CD14-positive monocyte (primary cell): Measurements from ENCODE around the gene TSPAN18. TPM values are rescaled to one million over a fixed set of nuclear protein-coding genes. Genes with fewer than 3 reads are reported as not detected.

Experiments
- DNase-seq, 3 donors: peaks; one replicate each; pipeline ENCODE4 v3.0.0-alpha.2; 2011 to 2022
- H2AFZ ChIP-seq: 2 replicates; pipeline ENCODE4 v1.6.0; 2012; ENCODE audit warnings: mild to moderate bottlenecking, low read depth, low read length, inconsistent platforms; ENCODE audit not compliant: insufficient read depth, poor library complexity, severe bottlenecking
- H3K27ac ChIP-seq, 2 donors: 1 replicate in 1 of 2; 2 replicates in 1 of 2; pipeline ENCODE4 v1.5.1; 2012 to 2013; ENCODE audit warnings: low read length in 2 of 2, control low read depth in 1 of 2, inconsistent platforms in 1 of 2, low read depth in 1 of 2, mild to moderate bottlenecking in 1 of 2
- H3K27me3 ChIP-seq, 2 donors: one replicate each; pipeline versions ENCODE4 v1.6.0 to v1.6.1; 2011 to 2013; ENCODE audit warnings: low read length in 2 of 2; ENCODE audit not compliant: control insufficient read depth in 2 of 2, insufficient read depth in 2 of 2
- H3K36me3 ChIP-seq, 2 donors: replicated peaks in 1 of 2; 1 replicate in 1 of 2; 2 replicates in 1 of 2; pipeline versions ENCODE4 v1.5.1 to v1.6.1; 2012 to 2013; ENCODE audit warnings: low read length in 2 of 2, control low read depth in 1 of 2, inconsistent platforms in 1 of 2, mild to moderate bottlenecking in 1 of 2; ENCODE audit not compliant: insufficient read depth in 2 of 2, control insufficient read depth in 1 of 2
- H3K4me1 ChIP-seq, 2 donors: 1 replicate in 1 of 2; 2 replicates in 1 of 2; pipeline versions ENCODE4 v1.5.1 to v1.6.1; 2012 to 2013; ENCODE audit warnings: low read length in 2 of 2, control low read depth in 1 of 2, inconsistent platforms in 1 of 2, mild to moderate bottlenecking in 1 of 2, moderate library complexity in 1 of 2; ENCODE audit not compliant: insufficient read depth in 2 of 2, control insufficient read depth in 1 of 2
- H3K4me2 ChIP-seq: replicated peaks from 2 replicates; pipeline ENCODE3; 2012; ENCODE audit warnings: low read length, moderate library complexity, mild to moderate bottlenecking; ENCODE audit not compliant: poor library complexity, severe bottlenecking; ENCODE audit errors: extremely low read depth
- H3K4me3 ChIP-seq, 3 experiments: fragments of 200-600 bp in 1 of 3; sonication (generic) in 1 of 3; replicated peaks in 1 of 3; 1 replicate in 2 of 3; 2 replicates in 1 of 3; pipeline ENCODE4 v1.5.1; 2011 to 2013; ENCODE audit warnings: low read length in 3 of 3, mild to moderate bottlenecking in 3 of 3, control low read depth in 2 of 3, low read depth in 2 of 3, inconsistent platforms in 1 of 3, moderate library complexity in 1 of 3
- H3K79me2 ChIP-seq: 2 replicates; pipeline ENCODE4 v1.6.0; 2012; ENCODE audit warnings: mild to moderate bottlenecking, control low read depth, inconsistent platforms, low read length, moderate library complexity; ENCODE audit not compliant: insufficient read depth
- H3K9ac ChIP-seq: 2 replicates; pipeline ENCODE4 v1.6.0; 2017; ENCODE audit warnings: low read length, mild to moderate bottlenecking; ENCODE audit not compliant: insufficient read depth, poor library complexity, severe bottlenecking
- H3K9me3 ChIP-seq, 2 donors: replicated peaks in 1 of 2; 1 replicate in 1 of 2; 2 replicates in 1 of 2; pipeline versions ENCODE4 v1.5.1 to v1.6.1; 2012 to 2013; ENCODE audit warnings: low read length in 2 of 2, control low read depth in 1 of 2; ENCODE audit not compliant: control insufficient read depth in 1 of 2, insufficient read depth in 1 of 2
- H4K20me1 ChIP-seq: 2 replicates; pipeline ENCODE4 v1.6.0; 2012; ENCODE audit warnings: mild to moderate bottlenecking, low read length, control low read depth, moderate library complexity; ENCODE audit not compliant: insufficient read depth
- H3K27ac Mint-ChIP-seq, 7 donors: one replicate each; pipeline ENCODE4 v1.8.0; 2020; ENCODE audit warnings: mild to moderate bottlenecking in 7 of 7, mixed read lengths in 7 of 7, moderate library complexity in 6 of 7, inconsistent platforms in 2 of 7
- H3K27me3 Mint-ChIP-seq, 3 donors: one replicate each; pipeline ENCODE4 v1.8.0; 2021 to 2022; ENCODE audit warnings: low read depth in 3 of 3, mild to moderate bottlenecking in 3 of 3, mixed read lengths in 3 of 3, moderate library complexity in 3 of 3, inconsistent platforms in 1 of 3
- H3K36me3 Mint-ChIP-seq, 2 donors: one replicate each; pipeline ENCODE4 v1.8.0; 2020; ENCODE audit warnings: mixed read lengths in 2 of 2, inconsistent platforms in 1 of 2, mild to moderate bottlenecking in 1 of 2
- H3K4me1 Mint-ChIP-seq: one replicate; pipeline ENCODE4 v1.8.0; 2020; ENCODE audit warnings: mild to moderate bottlenecking, mixed read lengths
- H3K4me3 Mint-ChIP-seq, 2 donors: one replicate each; pipeline ENCODE4 v1.8.0; 2020; ENCODE audit warnings: mild to moderate bottlenecking in 2 of 2, mixed read lengths in 2 of 2, moderate library complexity in 1 of 2
- H3K9me3 Mint-ChIP-seq, 7 donors: one replicate each; pipeline ENCODE4 v1.8.0; 2020 to 2022; ENCODE audit warnings: mixed read lengths in 7 of 7, mild to moderate bottlenecking in 6 of 7, moderate library complexity in 6 of 7, inconsistent platforms in 2 of 7
- WGBS: methylation state at CpG from one replicate; pipeline ENCODE4 v1.1.5; 2013; ENCODE audit warnings: missing lambda C conversion rate; ENCODE audit not compliant: insufficient coverage; 5-methylcytosine and 5-hydroxymethylcytosine counted together
- intact Hi-C, 2 donors: fragments of 100-400 bp; cut with micrococcal nuclease; formaldehyde crosslinking; loops; one replicate each; pipeline versions ENCODE4 v1.15.0 to v1.15.1; 2023
- polyA plus RNA-seq, 3 donors: library from polyadenylated mRNA; depleted of rRNA in 1 of 3; unstranded in 2 of 3; stranded (reverse) in 1 of 3; fragments of 300-500 nt in 2 of 3; fragments of >200 nt in 1 of 3; fragmentation: Illumina TruSeq in 2 of 3; gene quantifications; 1 replicate in 2 of 3; 2 replicates in 1 of 3; pipeline ENCODE4 v1.2.3, GENCODE V29; 2012 to 2021
- TF ChIP-seq, protein P1 (sequence below): fragments of 200-600 bp; IDR thresholded peaks from one replicate; pipeline ENCODE4 v1.8.0; 2022; ENCODE audit warnings: antibody characterized with exemption, mild to moderate bottlenecking

Gene TSPAN18
- polyA plus RNA-seq, 3 donors: not detected

DNA sequence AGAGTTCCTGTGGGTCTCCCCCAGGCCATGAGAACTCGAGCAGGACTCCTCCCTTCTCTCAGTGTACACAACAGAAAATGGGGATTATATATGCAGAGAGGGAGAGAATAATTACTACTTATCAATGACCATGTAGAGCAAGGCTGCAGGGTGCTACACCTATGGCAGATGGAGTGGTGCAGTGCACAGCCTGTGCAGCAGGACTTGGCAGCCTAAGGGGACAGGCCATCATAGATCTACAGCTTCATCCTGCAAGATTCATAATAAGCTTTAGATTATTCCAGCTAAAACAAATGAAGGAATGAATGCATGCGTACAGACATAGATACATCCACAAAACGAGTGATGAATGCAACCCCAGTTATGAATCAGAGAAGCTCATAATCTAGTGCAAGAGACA, 232.3 kb downstream of the TSPAN18 start:
- H2AFZ ChIP-seq: no peak overlapping the region
- intact Hi-C loops: loop anchor here (10.0 kb wide), 1 partner anchor 86 kb away; no protein-coding TSS in a partner anchor
- no peak for DNase-seq
- peaks cover 0 to 8% (median 4%) of the 10 kb centered on the region in 3 donors for H3K27me3 Mint-ChIP-seq
- no peak overlapping the region for H3K4me3 Mint-ChIP-seq
- H4K20me1 ChIP-seq: no peaks in the 10 kb centered on the region
- 89% methylated on average over 2 of the region's 3 CpGs for WGBS
- H3K36me3 Mint-ChIP-seq: peaks cover 0 to under 1% of the 10 kb centered on the region in 2 donors
- H3K4me1 Mint-ChIP-seq: peaks cover 35% of the 10 kb centered on the region
- no peak overlapping the region for H3K27ac Mint-ChIP-seq
- TF ChIP-seq, protein P1, sequence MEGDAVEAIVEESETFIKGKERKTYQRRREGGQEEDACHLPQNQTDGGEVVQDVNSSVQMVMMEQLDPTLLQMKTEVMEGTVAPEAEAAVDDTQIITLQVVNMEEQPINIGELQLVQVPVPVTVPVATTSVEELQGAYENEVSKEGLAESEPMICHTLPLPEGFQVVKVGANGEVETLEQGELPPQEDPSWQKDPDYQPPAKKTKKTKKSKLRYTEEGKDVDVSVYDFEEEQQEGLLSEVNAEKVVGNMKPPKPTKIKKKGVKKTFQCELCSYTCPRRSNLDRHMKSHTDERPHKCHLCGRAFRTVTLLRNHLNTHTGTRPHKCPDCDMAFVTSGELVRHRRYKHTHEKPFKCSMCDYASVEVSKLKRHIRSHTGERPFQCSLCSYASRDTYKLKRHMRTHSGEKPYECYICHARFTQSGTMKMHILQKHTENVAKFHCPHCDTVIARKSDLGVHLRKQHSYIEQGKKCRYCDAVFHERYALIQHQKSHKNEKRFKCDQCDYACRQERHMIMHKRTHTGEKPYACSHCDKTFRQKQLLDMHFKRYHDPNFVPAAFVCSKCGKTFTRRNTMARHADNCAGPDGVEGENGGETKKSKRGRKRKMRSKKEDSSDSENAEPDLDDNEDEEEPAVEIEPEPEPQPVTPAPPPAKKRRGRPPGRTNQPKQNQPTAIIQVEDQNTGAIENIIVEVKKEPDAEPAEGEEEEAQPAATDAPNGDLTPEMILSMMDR: no peak
- no peak overlapping the region for H3K27ac ChIP-seq
- H3K4me3 ChIP-seq: no peak overlapping the region
- H3K36me3 ChIP-seq: no peaks in the 10 kb centered on the region
- no peaks in the 10 kb centered on the region for H3K79me2 ChIP-seq
- H3K4me1 ChIP-seq: peaks cover 35 to 38% of the 10 kb centered on the region in 2 donors
- H3K9me3 ChIP-seq: no peaks in the 10 kb centered on the region
- H3K27me3 ChIP-seq: no peaks in the 10 kb centered on the region
- H3K9ac ChIP-seq: no peak overlapping the region
- H3K4me2 ChIP-seq: no peak overlapping the region
- peaks cover 0 to 2% (median 0%) of the 10 kb centered on the region in 7 donors for H3K9me3 Mint-ChIP-seq

DNA sequence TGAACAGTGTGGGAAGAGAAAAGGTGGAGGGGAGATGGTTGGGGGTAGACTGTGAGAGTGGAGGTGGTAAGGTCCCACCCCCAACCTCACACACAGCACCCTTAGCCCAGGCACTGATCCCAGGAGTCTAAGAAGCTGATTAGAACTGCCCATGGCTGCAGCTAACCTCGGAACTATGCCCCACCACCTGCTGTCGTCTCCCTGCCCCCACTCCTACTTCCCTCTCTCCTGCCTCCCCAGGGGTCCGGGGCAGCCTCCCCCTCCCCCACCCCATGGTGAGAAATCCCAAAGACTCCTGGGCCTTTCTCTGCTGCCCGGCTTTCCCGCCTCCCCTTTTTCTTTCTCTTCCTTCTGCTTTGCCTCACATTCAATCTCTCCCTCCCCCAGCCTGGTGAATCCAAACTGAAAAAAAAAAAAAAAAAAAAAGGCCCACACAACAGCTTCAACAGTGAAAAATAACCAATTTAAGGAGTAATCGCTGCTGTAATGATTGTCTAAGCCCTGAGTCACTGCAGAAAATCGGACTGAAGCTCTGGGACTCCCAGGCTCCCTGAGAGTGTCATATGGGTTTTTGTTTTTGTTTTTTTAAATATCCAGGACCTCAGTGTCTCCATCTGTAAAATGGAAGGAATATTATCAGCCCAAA, 233.6 kb downstream of the TSPAN18 start:
- no peaks in the 10 kb centered on the region for H3K9me3 ChIP-seq
- H3K4me1 ChIP-seq: peaks cover 34 to 37% of the 10 kb centered on the region in 2 donors
- no peak overlapping the region for H3K4me2 ChIP-seq
- Mint-ChIP-seq H3K9me3 (no peaks in the 10 kb centered on the region), H3K27ac (peak overlapping the region in 1 of 7 donors; percentile 30), H3K4me3 (no peak overlapping the region), H3K27me3 (peaks cover 0 to 6% (median 4%) of the 10 kb centered on the region in 3 donors), H3K36me3 (peaks cover 0 to 2% of the 10 kb centered on the region in 2 donors), H3K4me1 (peaks cover 35% of the 10 kb centered on the region)
- no peaks in the 10 kb centered on the region for H3K27me3 ChIP-seq
- no peak overlapping the region for H3K9ac ChIP-seq
- DNase-seq: no peak
- WGBS: 25% methylated on average over 2 of the region's 7 CpGs
- H2AFZ ChIP-seq: no peak overlapping the region
- H3K27ac ChIP-seq: no peak overlapping the region
- H3K36me3 ChIP-seq: no peaks in the 10 kb centered on the region
- no peaks in the 10 kb centered on the region for H3K79me2 ChIP-seq
- H3K4me3 ChIP-seq: no peak overlapping the region
- TF ChIP-seq, protein P1: no peak
- no peaks in the 10 kb centered on the region for H4K20me1 ChIP-seq
- intact Hi-C loops: no loop called here
